Activated CD8-positive, alpha-beta memory T cell treated with anti-CD3 and anti-CD28 coated beads, Interleukin-2, amount 50 U/mL, for 48 hours (primary cell): ENCODE results near the gene DGLUCY.
"Not testable (repeated sequence)": the region's sequence is repeated elsewhere in the genome, so short reads cannot be mapped to it uniquely, and the experiment has no call there.

Experiments used
- DNase-seq: peaks from one replicate; pipeline ENCODE4 v3.0.0-alpha.2; 2020

DGLUCY gene

DNA sequence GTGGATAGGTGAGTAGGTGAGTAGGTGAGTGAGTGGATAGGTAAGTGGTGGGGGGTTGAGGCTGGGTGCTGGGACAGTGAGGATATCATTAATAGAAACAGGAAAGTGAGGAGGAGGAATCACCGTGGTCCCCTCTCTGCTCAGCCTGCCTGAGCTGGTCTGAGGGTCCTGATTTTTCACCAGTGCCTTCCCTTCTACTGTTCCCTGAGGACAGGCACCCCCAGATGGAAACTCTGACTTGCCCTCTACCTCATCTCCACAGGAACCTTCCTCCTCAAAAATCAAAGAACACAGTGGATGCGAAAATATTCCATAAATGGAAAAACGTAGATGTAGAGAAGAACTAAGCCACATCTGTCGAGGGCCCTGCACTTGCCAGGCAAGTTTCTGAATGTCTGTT is 128.8 kb downstream of the DGLUCY start:
- DNase-seq, result no peak

DNA sequence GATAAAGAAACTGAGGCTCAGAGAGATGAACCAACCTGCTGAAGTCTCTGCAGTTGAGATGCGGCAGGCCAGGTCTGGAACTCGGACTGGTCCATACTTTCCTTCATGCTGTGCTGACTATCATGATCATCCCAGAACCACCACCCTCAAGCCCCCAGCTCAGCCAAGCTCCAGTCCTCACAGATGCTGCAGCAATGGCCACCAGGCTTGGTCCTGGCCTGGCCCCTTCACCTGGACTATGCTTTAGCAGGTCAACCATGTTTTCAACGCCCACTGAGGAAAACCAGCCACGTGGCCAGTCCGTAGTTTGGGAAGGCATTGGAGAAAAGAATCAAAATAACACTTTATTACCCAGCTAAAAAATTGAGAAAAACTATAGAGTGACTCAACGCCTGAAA is 129.2 kb downstream of the DGLUCY start:
- DNase-seq, result no peak

DNA sequence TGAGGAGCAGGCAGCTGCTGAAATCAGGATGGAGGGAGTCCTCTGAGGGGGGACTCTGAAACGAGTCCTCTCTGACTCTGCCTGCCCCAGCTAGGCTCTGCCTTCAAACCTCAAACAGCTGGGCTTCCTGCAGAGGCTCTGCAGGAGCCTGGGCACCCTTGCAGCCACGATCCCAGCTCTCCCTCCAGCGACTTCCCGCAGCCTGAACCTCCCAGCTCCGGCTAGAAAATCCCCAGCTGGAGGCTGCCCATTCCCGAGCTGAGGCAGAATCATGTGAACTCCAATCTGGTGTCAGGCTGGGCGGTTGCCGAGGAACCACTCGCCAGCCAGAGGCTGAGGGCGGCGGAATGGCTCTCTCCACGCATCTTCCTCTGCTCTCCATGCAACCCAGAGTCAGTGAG is 130.6 kb downstream of the DGLUCY start, which contains the start of gene GPR68:
GPR68 (minus strand) TSS at position 204 of the 401 bp plus-strand sequence. CDS start 9,654 bp downstream, outside the sequence.
- DNase-seq, result peak; percentile 74

DNA sequence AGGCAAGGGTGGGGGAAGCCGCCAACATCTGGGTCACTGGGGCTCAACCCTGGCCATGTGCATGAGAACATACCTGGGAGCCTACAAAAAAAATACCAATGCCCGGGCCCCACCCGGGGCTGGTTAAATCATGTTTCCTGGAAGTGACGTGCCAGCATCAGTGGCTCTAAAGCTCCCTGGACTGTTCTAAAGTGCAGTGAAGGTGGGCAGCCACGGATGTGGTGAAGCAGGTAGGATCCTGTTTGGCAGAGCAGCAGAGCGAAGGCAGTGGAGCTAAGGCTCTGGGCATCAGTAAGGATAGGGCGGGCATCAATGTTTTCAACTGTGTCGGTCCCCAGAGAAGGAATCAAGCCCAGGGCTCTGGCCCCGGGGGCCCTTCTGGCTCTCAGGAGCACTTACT is 131.2 kb downstream of the DGLUCY start:
- DNase-seq, result peak; percentile 78

DNA sequence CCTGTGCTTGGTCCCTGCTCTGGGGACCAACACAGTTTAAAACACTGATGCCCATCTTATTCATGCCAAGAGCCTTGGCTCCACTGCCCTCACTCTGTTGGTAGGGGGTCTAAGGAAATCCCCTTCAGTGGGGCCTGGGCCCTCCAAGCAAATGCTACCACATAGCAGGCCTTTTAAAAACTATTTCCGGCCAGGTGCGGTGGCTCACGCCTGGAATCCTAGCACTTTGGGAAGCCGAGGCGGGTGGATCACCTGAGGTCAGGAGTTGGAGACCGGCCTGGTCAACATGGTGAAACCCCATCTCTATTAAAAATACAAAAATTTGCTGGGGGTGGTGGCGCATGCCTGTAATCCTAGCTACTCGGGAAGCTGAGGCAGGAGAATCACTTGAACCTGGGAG is 131.7 kb downstream of the DGLUCY start:
- DNase-seq, result not testable (repeated sequence)

DNA sequence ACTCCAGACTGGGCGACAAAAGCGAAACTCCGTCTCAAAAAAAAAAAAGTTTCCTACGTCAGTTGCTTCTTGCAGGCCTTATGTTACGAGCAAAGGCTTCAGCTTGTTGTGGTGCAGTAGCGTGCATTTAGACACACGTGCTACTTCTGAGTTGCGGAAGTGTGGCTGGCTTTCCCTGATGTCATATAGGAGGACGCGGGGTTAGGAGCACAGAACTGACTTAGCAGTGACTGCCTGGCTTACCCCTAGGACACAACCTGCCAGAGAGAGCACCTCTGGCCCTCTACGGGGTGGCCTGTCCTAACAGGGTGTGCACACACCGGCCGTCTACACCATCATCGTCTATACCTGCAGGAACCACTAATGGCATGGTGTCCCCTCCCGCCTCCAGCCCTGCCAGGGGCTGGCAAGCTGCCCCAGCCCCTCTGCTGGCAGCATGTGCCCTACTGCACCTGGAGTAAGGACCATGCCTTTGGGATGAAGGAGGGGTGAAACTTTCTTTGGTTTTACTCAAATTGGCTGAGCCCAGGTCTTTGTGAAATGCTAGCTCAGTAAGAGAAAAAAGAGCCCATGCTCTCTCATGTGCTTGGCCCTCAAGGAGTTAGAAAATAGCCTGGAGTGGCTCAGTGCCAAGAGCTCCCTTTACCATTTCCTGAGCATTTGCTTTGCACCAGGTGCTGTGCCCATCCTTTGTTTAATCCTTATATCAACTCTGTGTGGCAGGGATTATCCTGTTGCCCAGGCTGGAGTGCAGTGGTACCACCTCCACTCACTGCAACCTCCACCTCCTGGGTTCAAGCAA is 132.4 kb downstream of the DGLUCY start:
- peak; percentile 80 for DNase-seq

DNA sequence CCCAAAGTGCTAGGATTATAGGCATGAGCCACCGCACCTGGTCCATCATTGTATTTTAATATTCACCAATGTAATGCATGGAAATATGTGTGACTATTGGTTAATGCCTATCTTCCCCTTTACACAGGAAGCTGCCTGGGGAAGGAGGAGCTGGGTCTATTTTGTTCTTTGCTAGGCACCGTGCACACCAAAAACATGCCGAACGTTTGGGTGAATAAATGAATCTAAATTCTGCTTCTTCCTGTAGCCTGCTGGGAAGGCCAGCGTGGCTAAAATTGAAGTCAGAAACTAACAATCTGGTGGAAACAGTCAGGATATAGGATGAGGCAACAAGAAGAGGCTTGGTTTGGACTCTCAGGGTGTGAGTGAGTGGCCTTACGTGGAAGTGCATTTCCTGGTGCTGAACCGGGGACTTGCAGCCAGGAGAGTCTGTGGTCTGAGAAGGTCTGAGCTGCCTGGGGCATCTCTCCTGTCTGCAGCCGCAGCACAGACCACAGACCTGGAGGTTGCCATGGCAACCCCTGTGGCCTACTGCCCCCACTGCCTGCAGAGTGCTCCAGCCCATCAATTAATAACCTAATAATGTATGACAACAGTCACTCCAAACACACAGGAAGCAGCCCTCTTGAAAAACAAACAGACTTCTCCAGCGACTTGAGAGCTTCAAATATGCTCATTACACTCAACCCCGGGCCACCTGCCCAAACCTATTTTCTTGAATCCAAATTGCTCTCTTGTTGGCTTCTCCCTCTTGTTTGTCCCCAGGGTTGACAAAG is 136.2 kb downstream of the DGLUCY start:
- DNase-seq, result peak; percentile 67

DNA sequence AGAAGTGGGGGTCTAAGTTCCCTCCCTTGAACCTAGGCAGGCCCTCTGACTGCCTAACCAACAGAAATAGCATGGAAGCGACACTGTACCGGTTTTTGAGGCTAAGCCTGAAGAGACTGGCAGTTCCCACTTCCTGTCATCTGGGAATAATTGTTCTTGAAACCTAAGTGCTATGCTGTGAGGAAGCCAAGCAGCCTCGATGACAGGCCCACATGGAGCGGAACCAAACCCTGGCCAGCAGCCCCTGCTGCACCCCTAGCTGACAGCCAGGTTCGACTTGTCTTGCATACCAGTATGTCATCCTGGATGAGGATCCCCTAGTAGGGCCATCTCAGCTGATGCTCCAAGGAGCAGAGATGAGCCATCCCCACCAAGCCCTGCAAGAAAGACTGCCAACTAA is 137.0 kb downstream of the DGLUCY start:
- DNase-seq, result no peak

DNA sequence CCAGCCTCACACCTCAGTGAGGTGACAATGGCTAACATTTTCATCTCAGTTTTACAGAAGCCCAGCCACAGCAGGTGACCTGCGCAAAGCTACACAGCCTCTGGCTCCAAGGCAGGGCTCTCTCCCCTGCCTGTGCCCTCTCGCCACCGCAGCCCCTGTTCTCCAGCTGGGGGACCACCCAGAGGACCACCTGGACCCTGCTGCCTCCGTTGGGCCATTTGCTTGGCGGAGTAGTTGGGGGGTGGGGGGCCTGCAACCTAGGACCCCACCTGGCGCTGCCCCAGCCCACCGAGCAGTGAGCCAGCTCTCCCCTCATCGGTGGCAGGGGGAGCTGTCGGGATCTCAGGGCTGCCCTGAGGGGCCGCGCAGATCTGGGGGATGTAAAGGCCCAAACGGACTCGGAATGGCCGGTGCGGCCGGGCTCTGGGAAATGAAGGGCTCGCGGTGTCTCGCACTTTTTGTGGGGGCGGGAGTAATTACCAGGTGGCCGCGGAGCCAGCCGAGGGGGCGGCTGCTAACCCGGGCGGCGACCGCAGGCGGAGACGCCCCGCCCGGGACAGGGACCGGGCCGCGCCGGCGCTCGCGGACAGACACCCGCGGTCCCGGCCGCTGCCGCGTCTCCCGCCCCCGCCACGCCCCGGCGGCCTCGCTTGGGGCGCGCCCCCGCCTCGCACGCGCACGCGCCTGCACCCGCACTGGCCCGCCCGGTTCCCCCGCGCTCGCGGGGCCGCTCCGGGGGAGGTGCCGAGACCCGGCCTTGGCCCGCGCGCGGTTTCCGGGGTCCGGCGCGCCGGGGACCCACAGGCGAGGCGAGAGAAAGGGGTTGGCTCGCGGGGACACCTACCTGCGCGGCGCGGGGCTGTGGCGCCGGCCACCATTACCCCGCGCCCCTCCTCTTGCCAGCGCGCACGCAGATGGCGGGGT is 139.3 kb downstream of the DGLUCY start:
- peak; percentile 74 for DNase-seq

DNA sequence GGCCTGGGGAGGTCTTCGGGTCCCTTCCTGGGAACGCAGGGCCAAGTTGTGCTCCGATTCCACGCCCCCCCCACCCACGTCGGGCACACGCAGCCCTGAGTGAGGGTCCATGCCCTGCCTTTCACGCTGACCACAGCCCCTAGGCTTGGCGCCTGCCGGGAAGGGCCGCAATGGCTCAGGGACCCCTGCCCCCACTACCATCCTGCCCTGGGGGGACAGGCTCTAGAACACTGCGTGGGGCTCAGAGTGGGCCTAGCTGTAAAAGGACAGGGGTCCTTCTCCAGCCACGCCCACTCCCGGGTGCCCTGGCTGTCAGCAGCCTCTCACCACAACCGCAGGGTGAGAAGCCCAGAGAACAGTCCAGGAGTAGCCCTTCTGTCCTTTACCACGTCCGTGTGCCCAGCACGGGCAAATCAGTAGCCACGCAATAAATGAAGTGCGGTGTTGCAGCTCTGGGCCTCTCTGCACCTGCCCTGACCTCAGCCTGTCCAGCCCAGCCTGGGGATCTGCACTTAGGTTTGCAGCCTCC is 140.0 kb downstream of the DGLUCY start:
- no peak for DNase-seq

DNA sequence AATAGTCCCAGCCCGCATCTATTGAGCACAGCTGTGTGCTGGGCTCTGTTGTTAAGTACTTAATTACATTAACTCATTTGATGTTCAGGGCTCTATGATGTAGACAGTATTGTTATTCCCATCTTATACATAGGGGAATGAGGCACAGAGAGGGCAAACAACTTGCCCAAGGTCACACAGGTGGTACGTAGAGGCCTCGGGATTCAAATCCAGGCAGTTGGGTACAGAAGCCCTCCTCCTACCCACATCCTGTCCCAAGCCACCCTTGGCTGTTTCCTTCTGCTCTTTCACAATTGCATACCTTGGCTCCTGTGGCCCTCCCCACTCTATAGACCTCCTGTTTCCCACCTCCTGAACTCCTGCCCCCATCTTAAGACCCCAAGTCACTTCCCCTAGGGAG is 140.6 kb downstream of the DGLUCY start:
- DNase-seq, result no peak

DNA sequence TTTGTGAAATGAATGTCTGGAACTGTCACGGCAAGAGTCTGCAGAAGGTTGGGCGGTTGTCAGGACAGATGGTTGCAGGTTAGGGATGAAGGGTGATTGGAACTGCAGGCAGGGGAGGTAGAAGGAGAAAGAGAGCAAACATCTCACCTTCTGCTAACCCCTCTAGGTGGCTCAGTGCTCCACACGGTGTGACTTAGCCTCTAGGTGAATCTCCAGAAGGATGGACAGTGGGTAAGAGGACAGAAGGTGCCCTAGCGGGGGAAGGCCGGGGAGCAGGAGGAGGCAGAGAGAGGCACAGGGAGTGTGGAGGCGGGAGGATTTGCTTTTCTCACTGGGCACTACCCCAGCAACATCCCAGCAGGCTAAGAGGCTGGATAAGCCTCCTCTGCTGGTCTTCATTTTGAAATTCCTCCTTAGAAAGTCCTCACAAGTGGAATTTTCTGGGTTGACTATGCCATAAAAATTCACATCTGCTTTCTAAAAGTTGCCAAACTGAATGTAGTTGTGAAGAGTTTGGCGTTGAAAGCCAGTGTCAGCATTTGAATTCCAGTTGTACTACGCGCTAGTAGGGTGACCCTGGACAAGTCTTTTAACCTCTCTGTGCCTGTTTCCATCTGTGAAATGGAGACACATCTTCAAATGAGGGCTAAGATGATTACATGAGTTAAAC is 141.3 kb downstream of the DGLUCY start:
- DNase-seq, result no peak

DNA sequence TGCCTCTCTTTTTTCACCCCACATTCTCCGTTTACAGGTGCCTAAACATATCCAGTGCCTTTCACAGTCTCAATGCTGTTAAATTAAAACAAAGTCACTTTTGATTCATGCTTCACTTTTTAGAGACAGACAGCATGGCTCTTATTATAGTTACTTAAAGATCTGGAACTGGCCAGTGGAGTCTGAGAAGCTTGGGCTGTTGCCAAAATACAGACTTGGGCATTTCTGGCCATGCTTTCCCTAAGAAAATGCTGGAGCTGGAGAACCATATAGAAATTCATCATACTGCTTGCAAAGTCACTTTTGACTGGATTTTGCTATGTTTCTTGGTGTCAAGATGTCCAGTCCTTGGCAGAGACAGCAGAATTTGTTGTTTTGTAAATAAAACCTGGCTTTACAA is 142.8 kb downstream of the DGLUCY start:
- DNase-seq, result no peak

DNA sequence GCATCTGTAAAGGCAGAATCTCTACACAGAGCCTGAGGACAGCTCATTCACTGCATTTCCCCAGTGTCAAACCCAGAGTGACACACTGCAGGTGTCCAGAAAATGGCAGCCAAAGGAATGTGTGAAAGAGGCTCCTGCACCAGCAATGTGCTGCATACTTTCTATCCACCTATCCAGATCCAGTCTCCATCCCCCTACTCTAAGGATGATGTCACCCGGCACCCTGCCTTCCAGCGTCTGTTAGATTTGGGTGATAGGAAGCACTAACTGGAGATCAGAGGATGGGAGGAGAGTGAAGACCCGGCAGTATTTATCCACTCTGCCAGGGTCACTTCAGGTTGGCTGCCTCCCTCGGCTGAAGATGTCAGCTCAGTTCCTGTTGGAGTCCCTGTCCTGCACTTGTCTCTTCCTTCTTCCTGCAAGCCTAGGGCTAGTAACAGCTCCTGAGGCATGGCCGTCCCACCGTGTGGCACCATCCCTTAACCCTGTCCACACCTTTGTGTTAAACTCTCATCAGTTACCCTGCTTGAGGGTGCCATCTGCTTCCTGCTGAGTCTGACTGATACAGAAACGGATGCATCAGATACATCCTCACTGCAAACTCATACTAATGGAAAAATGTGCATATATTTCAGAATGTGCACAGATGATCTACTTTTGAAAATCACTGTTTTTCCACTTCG is 143.6 kb downstream of the DGLUCY start:
- no peak for DNase-seq

DNA sequence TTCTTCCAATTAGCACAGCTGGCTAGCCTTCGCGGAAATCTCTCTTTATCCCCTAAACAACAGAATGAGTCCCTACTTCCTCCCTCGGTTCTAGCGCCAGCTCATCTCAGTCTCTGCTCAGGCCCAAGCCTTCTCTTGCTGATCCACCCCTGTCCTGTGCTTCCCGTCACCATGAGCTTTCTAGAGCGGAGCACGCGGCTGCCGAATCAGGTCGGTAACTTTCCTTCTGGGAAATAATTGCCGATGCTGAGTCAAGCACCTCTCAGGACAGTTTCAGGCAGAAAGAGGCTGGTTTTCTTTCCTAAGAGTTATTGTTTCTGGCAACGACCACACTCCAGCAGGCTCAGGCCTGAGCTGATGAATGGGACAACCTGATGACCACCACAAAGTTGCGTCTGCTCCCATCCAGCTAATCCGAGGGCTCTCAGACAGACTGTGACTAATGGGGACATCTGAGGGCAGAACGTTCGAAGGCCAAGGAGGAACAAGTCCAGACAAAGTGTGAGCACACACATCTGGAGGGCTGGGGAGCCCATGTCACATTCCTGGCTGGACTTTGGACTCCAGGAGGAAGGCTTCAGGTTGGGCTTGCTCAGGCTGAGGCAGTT is 144.2 kb downstream of the DGLUCY start:
- no peak for DNase-seq

DNA sequence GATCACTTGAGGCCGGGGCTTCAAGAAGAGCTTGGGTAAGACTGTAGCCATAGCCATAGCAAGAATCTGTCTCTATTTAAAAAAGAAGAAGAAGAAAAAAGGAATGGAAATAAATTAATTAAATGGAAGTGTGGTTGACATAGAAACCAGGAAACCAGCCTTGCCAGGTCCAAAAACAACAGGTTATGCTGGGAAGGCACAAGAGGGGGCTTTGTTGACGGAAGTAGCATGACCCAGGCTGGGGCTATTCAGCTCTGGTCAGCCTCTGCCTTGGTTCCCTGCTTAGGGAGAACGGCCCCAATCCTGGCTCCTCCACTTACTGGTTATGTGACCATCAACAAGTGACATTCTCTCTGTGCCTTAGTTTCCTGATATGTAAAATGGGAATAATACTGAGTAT is 145.0 kb downstream of the DGLUCY start:
- DNase-seq, result no peak

DNA sequence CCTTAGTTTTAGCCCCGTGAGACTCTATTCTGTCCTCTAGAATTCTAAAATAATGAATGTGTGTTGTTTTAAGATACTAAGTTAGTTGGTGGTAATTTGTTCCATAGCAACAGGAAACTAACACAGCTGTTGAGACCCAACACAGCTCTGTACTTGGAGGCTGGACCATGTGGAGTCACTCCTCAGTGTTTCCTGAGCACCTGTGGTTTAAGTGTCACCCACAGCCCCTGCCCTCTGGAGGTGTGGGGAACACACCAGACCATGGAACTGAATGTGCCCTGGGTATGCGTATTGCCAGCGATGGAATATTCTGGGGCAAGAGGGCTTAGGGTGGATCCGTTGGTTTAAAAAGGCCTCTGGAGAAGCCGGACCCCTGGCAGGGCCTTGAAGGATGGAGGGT is 147.2 kb downstream of the DGLUCY start:
- DNase-seq, result no peak

DNA sequence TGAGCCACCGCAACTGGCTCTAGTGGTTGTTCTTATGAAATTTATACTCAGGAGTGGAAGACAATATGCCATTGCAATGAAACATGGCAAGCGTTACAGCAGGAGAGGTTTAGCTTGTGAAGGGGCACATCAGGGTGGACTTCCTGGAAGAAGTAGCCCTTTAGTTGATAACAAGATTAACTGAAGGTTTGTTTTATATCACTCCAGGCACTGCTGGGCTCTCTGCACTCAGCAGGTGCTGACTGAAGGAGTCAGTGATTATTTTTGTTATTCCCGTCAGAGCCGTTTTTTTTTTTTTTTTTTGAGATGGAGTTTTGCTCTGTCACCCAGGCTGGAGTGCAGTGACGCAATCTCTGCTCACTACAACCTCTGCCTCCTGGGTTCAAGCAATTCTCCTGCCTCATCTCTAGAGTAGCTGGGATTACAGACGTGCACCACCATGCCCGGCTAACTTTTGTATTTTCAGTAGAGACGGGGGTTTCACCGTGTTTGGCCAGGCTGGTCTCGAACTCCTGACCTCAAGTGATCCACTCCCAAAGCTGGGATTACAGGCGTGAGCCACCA is 148.2 kb downstream of the DGLUCY start:
- DNase-seq, result no peak

DNA sequence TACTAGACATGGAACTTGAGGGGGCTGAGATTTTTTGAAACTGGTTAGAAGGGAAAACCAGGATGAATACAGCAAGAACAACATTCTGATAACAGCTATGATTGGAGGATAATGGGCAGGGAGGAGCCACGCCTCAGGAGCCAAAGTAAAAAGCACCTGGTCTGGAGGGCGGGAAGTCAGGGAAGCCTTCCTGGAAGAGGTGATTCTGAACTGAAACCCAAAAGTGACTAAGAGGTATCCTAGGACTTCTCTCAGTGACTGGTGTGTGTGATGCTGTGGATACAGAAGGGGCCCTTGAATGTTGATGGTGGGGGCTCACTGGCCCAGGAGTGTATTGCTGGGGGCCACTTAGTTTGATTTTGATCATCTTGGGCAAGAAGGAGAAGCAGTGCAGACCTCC is 149.5 kb downstream of the DGLUCY start:
- no peak for DNase-seq
